GM23338 (cell line): ENCODE results near the gene KIF6. TPM values are rescaled to one million over a fixed set of nuclear protein-coding genes. Genes with fewer than 3 reads are reported as not detected.
A peak's percentile ranks its signal among the peaks of the same experiment; 100 is the strongest.

Experiments
- ATAC-seq: fragments of 200-7000 bp; cut with Tn5 transposase; 3 replicates; pipeline ENCODE4 v1.9.1; 2020
- DNase-seq: peaks from one replicate; pipeline ENCODE4 v3.0.0-alpha.2; 2015; ENCODE audit warnings: low spot score
- H2AFZ ChIP-seq: fragments of 200-600 bp; sonication (generic); 2 replicates; pipeline ENCODE4 v1.8.0; 2016; ENCODE audit warnings: antibody characterized with exemption, mild to moderate bottlenecking, moderate library complexity
- H3F3A ChIP-seq: fragments of 200-600 bp; sonication (generic); replicated peaks from 2 replicates; pipeline ENCODE4 v1.8.0; 2017; ENCODE audit warnings: antibody characterized with exemption, mixed run types, low read depth
- H3K27ac ChIP-seq: fragments of 200-600 bp; sonication (generic); 2 replicates; pipeline ENCODE4 v1.6.1; 2016; ENCODE audit warnings: low read depth
- H3K27me3 ChIP-seq: fragments of 200-600 bp; sonication (generic); 2 replicates; pipeline ENCODE4 v1.8.0; 2016; ENCODE audit warnings: mild to moderate bottlenecking, mixed run types, moderate library complexity; ENCODE audit not compliant: insufficient read depth
- H3K36me3 ChIP-seq: fragments of 200-600 bp; sonication (generic); 2 replicates; pipeline ENCODE4 v1.8.0; 2016; ENCODE audit warnings: mild to moderate bottlenecking; ENCODE audit not compliant: insufficient read depth
- H3K4me1 ChIP-seq: fragments of 200-600 bp; sonication (generic); 2 replicates; pipeline ENCODE4 v1.8.0; 2016; ENCODE audit warnings: mild to moderate bottlenecking, moderate library complexity; ENCODE audit not compliant: insufficient read depth
- H3K4me2 ChIP-seq: fragments of 200-600 bp; sonication (generic); 2 replicates; pipeline ENCODE4 v1.7.1; 2017; ENCODE audit warnings: mixed run types
- H3K4me3 ChIP-seq: fragments of 200-600 bp; sonication (generic); 2 replicates; pipeline ENCODE4 v1.6.1; 2016; ENCODE audit warnings: mixed run types
- H3K79me2 ChIP-seq: fragments of 200-600 bp; sonication (generic); replicated peaks from 2 replicates; pipeline ENCODE4 v1.8.0; 2017; ENCODE audit warnings: mild to moderate bottlenecking; ENCODE audit not compliant: insufficient read depth
- H3K9me2 ChIP-seq: fragments of 200-600 bp; sonication (generic); 2 replicates; pipeline ENCODE4 v1.8.0; 2017; ENCODE audit not compliant: insufficient read depth
- H4K20me1 ChIP-seq: fragments of 200-600 bp; sonication (generic); replicated peaks from 2 replicates; pipeline ENCODE4 v1.8.0; 2017; ENCODE audit warnings: mild to moderate bottlenecking; ENCODE audit not compliant: insufficient read depth
- H3K27ac Mint-ChIP-seq: 2 replicates; pipeline ENCODE4 v1.8.0; 2020; ENCODE audit warnings: inconsistent platforms, mild to moderate bottlenecking, moderate library complexity, mixed read lengths
- H3K27me3 Mint-ChIP-seq: 3 replicates; pipeline ENCODE4 v1.8.0; 2022; ENCODE audit warnings: low read depth, mild to moderate bottlenecking, moderate library complexity, mixed read lengths, inconsistent platforms; ENCODE audit not compliant: insufficient read depth, poor library complexity
- H3K36me3 Mint-ChIP-seq: 3 replicates; pipeline ENCODE4 v1.8.0; 2021; ENCODE audit warnings: low read depth, mild to moderate bottlenecking, inconsistent platforms, moderate library complexity, mixed read lengths
- H3K4me1 Mint-ChIP-seq: 3 replicates; pipeline ENCODE4 v1.8.0; 2020; ENCODE audit warnings: mild to moderate bottlenecking, inconsistent platforms, mixed read lengths
- H3K4me3 Mint-ChIP-seq: 3 replicates; pipeline ENCODE4 v1.8.0; 2021; ENCODE audit warnings: moderate library complexity, mild to moderate bottlenecking, inconsistent platforms, mixed read lengths
- H3K9me3 Mint-ChIP-seq: 3 replicates; pipeline ENCODE4 v1.8.0; 2020; ENCODE audit warnings: moderate library complexity, mild to moderate bottlenecking, inconsistent platforms, mixed read lengths
- polyA plus RNA-seq: library from polyadenylated mRNA; unstranded; fragments of >200 nt; fragmentation: Nextera tagmentation; extraction: Ambion mirVana; gene quantifications from 2 replicates; pipeline ENCODE4 v1.2.1, GENCODE V29; 2016
- total RNA-seq: library from RNA; depleted of rRNA; stranded (reverse); fragments of >200 nt; shearing (Covaris generic); gene quantifications from 2 replicates; pipeline ENCODE4 v1.2.3, GENCODE V29; 2014
- TF ChIP-seq, protein P1 (sequence below): fragments of 250-450 bp; sonication (Bioruptor Pico); IDR thresholded peaks from 2 replicates; pipeline ENCODE4 v1.5.0; 2020; ENCODE audit warnings: mild to moderate bottlenecking, moderate library complexity
- TF ChIP-seq, protein P2 (sequence below), 2 experiments: fragments of 200-600 bp in 1 of 2; sonication (generic) in 1 of 2; conservative IDR thresholded peaks; 2 replicates each; pipeline versions ENCODE4 v1.5.1 to v1.6.1; 2016 to 2017; ENCODE audit warnings: antibody characterized with exemption in 2 of 2, low read depth in 2 of 2, mild to moderate bottlenecking in 2 of 2, moderate library complexity in 1 of 2

The KIF6 gene
- total and polyA plus RNA-seq, 2 experiments from 2014 or later: 0.87 to 1.7 TPM

DNA sequence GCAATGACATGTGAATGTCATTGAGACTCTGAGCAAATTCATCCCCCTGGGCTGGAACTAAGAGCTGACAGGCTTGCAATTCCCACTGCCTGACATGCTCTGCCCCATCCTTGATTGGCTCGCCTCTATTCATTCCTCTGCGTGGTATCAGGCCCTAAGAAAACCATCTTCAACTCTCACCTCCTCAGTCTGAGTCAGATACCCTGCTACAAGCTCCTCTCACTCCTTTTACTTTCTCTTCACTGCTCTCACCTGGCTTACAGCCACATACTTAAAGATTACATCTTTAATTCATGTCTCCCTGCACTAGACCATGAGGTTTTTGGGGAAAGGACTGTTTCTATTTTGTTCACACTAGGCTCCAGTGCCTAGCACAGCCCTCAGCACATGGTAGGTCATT is 131.6 kb downstream of the KIF6 start:
- no peak overlapping the region for H2AFZ ChIP-seq
- no peaks in the 10 kb centered on the region; the same call in 2 of the 3 replicates for H3K36me3 Mint-ChIP-seq
- no peaks in the 10 kb centered on the region; the same call in 1 of the 2 replicates for H3K9me2 ChIP-seq
- H3K4me2 ChIP-seq: no peak overlapping the region
- no peak overlapping the region for H3K27ac Mint-ChIP-seq
- H3K27ac ChIP-seq: no peak overlapping the region
- no peak; the same call in 2 of the 3 replicates for ATAC-seq
- H3K27me3 ChIP-seq: no peaks in the 10 kb centered on the region
- no peaks in the 10 kb centered on the region for H3F3A ChIP-seq
- no peaks in the 10 kb centered on the region; the same call in 2 of the 3 replicates for H3K9me3 Mint-ChIP-seq
- H3K4me1 Mint-ChIP-seq: peaks cover 10% of the 10 kb centered on the region; the same call in 2 of the 3 replicates
- peaks cover 9% of the 10 kb centered on the region for H3K4me1 ChIP-seq
- H3K79me2 ChIP-seq: no peaks in the 10 kb centered on the region
- no peak overlapping the region for H3K4me3 ChIP-seq
- TF ChIP-seq, protein P1, sequence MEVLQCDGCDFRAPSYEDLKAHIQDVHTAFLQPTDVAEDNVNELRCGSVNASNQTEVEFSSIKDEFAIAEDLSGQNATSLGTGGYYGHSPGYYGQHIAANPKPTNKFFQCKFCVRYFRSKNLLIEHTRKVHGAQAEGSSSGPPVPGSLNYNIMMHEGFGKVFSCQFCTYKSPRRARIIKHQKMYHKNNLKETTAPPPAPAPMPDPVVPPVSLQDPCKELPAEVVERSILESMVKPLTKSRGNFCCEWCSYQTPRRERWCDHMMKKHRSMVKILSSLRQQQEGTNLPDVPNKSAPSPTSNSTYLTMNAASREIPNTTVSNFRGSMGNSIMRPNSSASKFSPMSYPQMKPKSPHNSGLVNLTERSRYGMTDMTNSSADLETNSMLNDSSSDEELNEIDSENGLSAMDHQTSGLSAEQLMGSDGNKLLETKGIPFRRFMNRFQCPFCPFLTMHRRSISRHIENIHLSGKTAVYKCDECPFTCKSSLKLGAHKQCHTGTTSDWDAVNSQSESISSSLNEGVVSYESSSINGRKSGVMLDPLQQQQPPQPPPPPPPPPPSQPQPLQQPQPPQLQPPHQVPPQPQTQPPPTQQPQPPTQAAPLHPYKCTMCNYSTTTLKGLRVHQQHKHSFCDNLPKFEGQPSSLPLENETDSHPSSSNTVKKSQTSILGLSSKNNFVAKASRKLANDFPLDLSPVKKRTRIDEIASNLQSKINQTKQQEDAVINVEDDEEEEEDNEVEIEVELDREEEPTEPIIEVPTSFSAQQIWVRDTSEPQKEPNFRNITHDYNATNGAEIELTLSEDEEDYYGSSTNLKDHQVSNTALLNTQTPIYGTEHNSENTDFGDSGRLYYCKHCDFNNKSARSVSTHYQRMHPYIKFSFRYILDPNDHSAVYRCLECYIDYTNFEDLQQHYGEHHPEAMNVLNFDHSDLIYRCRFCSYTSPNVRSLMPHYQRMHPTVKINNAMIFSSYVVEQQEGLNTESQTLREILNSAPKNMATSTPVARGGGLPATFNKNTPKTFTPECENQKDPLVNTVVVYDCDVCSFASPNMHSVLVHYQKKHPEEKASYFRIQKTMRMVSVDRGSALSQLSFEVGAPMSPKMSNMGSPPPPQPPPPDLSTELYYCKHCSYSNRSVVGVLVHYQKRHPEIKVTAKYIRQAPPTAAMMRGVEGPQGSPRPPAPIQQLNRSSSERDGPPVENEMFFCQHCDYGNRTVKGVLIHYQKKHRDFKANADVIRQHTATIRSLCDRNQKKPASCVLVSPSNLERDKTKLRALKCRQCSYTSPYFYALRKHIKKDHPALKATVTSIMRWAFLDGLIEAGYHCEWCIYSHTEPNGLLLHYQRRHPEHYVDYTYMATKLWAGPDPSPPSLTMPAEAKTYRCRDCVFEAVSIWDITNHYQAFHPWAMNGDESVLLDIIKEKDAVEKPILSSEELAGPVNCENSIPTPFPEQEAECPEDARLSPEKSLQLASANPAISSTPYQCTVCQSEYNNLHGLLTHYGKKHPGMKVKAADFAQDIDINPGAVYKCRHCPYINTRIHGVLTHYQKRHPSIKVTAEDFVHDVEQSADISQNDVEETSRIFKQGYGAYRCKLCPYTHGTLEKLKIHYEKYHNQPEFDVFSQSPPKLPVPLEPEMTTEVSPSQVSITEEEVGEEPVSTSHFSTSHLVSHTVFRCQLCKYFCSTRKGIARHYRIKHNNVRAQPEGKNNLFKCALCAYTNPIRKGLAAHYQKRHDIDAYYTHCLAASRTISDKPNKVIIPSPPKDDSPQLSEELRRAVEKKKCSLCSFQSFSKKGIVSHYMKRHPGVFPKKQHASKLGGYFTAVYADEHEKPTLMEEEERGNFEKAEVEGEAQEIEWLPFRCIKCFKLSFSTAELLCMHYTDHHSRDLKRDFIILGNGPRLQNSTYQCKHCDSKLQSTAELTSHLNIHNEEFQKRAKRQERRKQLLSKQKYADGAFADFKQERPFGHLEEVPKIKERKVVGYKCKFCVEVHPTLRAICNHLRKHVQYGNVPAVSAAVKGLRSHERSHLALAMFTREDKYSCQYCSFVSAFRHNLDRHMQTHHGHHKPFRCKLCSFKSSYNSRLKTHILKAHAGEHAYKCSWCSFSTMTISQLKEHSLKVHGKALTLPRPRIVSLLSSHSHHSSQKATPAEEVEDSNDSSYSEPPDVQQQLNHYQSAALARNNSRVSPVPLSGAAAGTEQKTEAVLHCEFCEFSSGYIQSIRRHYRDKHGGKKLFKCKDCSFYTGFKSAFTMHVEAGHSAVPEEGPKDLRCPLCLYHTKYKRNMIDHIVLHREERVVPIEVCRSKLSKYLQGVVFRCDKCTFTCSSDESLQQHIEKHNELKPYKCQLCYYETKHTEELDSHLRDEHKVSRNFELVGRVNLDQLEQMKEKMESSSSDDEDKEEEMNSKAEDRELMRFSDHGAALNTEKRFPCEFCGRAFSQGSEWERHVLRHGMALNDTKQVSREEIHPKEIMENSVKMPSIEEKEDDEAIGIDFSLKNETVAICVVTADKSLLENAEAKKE (CRISPR knock-in tag): no peak
- no peak for DNase-seq
- no peaks in the 10 kb centered on the region for H4K20me1 ChIP-seq
- H3K36me3 ChIP-seq: no peaks in the 10 kb centered on the region
- no peak overlapping the region for H3K4me3 Mint-ChIP-seq
- no peaks in the 10 kb centered on the region for H3K27me3 Mint-ChIP-seq

DNA sequence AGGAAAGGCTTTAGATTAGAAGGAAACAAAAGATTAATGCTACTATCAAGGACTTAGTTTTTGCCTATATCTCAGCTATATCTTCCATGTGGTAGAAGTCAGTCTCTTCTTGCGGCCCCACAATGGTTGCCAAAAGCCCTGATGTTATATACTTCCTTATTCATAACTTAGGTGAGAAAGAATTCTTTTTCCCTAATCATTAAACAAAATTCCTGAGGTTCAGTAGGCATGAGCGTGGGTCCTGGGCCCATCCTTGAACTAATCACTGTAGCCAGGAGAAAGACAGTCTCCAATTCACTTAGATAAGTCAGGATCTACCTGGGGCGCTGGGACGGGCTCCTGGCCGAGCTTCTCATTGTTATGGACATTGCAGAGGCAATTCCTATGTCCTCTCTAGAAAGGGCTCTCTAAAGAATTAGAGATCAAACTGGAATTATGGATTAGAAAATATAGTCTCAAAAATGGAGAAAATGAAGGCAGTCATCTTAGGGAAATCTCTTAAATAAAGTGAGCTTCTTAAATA is 134.3 kb downstream of the KIF6 start:
- Histone ChIP-seq H3K27ac (no peak overlapping the region), H2AFZ (0 out of 2 replicates have a peak overlapping the region, but pooled peaks have one; percentile 11), H3K4me3 (no peak overlapping the region), H3K9me2 (peaks cover 9% of the 10 kb centered on the region), H3F3A (no peaks in the 10 kb centered on the region), H4K20me1 (no peaks in the 10 kb centered on the region), H3K4me2 (peak overlapping the region; percentile 9; the same call in 1 of the 2 replicates), H3K27me3 (no peaks in the 10 kb centered on the region), H3K79me2 (no peaks in the 10 kb centered on the region), H3K36me3 (no peaks in the 10 kb centered on the region), H3K4me1 (peaks cover 16% of the 10 kb centered on the region)
- ATAC-seq (peak; percentile 89), DNase-seq (peak; percentile 46)
- Mint-ChIP-seq H3K4me3 (no peak overlapping the region), H3K4me1 (peaks cover 12% of the 10 kb centered on the region; the same call in 2 of the 3 replicates), H3K36me3 (peaks cover 3% of the 10 kb centered on the region), H3K9me3 (peaks cover 3% of the 10 kb centered on the region), H3K27ac (no peak overlapping the region), H3K27me3 (no peaks in the 10 kb centered on the region)
- TF ChIP-seq, protein P1 (CRISPR knock-in tag): peak; percentile 86
- TF ChIP-seq, protein P2, sequence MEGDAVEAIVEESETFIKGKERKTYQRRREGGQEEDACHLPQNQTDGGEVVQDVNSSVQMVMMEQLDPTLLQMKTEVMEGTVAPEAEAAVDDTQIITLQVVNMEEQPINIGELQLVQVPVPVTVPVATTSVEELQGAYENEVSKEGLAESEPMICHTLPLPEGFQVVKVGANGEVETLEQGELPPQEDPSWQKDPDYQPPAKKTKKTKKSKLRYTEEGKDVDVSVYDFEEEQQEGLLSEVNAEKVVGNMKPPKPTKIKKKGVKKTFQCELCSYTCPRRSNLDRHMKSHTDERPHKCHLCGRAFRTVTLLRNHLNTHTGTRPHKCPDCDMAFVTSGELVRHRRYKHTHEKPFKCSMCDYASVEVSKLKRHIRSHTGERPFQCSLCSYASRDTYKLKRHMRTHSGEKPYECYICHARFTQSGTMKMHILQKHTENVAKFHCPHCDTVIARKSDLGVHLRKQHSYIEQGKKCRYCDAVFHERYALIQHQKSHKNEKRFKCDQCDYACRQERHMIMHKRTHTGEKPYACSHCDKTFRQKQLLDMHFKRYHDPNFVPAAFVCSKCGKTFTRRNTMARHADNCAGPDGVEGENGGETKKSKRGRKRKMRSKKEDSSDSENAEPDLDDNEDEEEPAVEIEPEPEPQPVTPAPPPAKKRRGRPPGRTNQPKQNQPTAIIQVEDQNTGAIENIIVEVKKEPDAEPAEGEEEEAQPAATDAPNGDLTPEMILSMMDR (conservative IDR thresholded peaks at IDR 0.05; ENCODE audit: low read depth in 2 of 2): no peak
